Limb (tissue), 2 donors: ENCODE results near the gene PGBD5.
A peak's percentile ranks its signal among the peaks of the same experiment; 100 is the strongest.

Source experiments
- DNase-seq, 2 donors: peaks; one replicate each; pipeline ENCODE4 v3.0.0-alpha.2; 2016; ENCODE audit errors: extremely low spot score in 2 of 2

Gene PGBD5

GRCh38 chr1:230377324-230377723, 48.8 kb downstream of the PGBD5 start:
- no peak for DNase-seq

GRCh38 chr1:230376296-230376695, 49.8 kb downstream of the PGBD5 start:
- DNase-seq: no peak

DNA sequence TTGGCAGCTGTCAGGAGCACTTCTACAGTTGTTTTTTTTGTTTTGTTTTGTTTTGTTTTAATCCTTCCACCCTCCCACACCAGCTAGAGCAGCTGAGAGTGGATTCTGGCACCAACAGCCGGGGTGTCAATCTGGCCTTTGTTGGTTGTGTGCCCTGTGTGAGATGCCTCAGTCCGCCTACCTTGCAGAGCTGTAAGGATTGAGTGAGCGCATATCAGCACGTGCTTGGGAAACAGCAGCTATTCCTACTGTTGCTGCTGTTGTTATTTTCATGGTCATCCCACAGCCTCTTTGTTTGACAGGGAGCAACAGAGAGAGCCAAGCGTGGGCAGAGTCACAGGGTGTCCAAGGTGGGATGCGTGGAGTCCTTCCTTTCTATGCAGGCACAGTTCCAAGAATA, 50.4 kb downstream of the PGBD5 start:
- peak in 1 of 2 donors; percentile 32 for DNase-seq

GRCh38 chr1:230375147-230375546, 51.0 kb downstream of the PGBD5 start:
- no peak for DNase-seq

DNA sequence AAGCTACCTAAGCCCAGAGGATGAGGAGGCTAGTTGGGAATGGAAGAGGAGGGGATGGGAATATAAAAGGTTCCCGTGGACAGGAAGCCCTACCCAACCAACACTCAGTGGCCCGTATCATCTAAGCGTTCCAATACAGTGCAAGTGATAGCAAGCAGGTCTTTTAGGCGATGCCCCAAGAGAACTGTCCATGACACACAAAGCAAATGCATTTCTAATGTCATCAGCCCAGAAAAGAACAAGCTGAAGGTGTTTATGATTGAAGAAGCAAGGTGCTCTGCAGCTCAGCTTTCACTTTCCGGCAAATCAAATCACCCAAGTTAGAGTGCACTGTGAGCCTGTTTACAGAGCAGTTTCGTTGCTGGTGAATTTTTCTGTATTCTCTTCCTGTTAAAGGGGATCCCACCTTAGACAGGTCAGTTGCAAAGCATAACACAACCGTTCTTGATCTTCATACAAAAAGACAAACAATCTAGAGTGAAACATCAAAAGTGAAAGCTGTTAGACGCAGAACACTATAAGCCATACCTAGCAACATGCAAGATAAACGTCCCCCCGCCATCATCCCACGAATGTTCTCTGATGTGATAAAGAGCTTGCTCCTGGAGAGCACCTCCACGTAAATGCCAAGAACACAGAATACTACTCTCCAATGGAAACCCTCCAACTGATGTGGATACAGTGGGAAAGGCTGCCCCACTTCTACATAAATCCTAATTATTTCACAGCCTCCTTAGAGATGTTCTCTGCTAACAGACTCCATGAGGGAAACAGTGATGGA, 54.0 kb downstream of the PGBD5 start:
- DNase-seq: no peak

DNA sequence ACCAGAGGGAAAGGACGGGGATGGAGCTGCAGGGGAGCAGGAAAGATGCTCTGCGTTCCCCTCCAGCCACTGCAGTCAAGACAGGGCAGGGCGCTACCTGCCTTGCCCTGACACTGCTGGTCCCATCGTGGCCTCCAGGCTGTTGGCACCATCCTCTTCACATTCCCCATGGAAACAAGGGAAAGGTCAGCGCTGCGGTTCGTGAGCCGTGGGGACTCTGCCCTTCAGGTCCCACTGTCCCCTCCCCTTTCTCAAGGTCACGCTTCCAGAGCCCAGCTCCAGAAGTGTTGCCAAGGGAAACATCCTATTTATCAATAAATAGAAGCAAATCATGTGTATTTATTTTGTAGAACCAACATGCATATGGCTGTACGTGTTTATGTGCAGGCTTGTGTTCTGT, 56.0 kb downstream of the PGBD5 start:
- no peak for DNase-seq

DNA sequence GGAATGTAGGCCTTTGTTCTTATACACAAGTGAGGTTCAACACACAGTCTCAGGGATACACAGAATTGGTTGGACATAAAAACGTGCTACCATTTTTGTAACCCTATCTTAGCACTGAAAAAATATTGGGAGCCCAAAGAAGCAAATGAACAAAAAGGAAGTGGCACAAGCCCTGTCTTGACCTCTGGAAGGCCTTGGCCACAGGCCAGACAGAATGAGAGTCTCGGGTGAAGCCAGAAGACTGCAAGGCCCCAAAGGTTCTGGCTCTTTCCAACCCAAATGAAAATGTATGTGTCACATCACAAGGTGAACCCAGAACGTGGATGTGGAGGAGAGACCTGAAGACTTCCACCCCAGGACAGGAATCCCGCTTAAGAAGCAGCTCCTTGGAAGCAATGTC, 57.3 kb downstream of the PGBD5 start:
- DNase-seq: no peak

DNA sequence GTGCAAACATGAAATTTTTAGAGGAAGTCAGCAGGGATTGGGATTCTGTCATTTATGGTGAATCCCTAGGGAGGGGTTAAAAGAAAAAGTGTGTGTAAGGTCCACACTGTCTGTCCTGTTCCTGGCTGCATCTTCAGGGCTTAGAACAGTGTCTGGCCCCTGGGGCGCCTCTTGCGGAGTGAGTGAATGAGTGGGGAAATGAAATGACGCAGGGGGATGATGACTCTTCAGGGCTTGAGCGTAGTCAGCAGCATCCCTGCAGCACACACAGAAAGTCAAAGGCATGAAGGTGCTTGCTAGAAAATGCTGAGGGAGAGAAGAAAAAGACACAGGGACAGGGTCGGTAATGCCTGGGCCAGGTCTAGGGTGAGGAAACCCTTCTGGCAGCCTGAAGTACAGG, 57.8 kb downstream of the PGBD5 start:
- no peak for DNase-seq

DNA sequence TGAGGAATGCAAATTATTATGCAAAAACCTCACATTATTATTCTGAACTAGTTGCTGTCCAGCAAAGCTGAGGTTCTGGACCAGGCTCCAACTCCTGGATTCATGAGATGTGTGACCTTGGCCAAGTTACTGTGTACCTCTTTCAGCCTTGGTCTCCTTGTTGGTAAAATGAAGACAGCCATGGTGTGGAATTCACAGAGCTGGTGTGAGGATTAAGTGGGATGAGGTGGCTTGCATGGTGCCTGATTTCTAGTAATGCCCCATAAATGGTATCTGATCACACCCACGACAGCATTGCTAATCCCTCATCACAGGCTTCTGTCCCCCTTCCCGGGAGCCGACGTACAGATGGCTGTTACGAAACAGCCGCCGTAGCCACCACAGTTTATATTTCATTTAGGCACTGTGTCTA, 59.6 kb downstream of the PGBD5 start:
- no peak for DNase-seq

DNA sequence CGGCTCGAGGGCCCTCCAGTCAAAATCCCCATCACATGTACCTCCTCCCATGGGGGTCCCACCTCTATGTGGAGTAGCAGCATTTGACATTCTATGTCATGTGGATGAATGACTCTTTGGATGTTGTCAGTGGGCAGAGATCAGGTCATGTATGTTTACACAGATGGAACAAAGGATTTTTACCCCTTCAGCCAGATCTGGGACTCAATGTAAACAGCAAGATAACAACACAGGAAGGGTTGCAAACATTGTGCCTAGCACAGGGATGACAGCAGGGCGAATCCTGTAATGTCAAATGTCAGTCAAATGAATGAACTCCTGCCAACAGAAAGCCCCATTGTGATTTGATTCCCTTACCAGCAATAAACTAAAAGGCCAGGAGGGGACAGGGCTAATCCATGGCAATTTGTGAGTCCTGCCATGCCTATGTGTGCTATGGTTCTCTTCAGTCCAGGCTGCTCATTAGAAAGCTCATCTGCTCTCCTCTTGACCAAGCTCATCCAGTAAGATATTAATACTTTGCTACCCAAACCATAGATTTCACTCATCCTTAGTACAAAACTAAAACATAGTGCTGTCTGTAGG, 60.3 kb downstream of the PGBD5 start:
- no peak for DNase-seq

- DNase-seq: no peak
Measured at GRCh38 chr1:230362949-230363348, 63.2 kb downstream of the PGBD5 start.

DNA sequence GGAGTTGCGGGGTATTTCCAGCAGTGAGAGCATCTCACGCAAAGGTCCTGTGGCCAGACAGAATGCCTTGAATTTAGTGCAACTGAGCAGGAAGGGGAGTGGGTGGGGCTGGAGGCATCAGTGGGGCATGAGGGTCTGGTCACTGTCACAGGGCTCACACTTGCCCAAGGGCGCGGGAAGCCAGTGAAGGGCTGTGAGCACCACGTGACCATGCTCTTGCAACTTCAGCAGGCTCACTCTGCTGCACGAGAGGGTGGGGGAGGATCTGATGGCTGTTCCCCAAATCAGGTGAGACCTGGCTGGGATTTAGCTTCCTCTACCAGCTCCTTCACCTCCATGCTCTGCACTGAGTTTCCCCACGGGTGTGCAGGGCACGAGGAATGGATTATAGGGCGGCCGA, 64.2 kb downstream of the PGBD5 start:
- no peak for DNase-seq

GRCh38 chr1:230359992-230360668, 66.0 kb downstream of the PGBD5 start:
- DNase-seq: no peak

GRCh38 chr1:230356869-230357794, 69.0 kb downstream of the PGBD5 start:
- DNase-seq: no peak

GRCh38 chr1:230356190-230356589, 69.9 kb downstream of the PGBD5 start:
- no peak for DNase-seq

DNA sequence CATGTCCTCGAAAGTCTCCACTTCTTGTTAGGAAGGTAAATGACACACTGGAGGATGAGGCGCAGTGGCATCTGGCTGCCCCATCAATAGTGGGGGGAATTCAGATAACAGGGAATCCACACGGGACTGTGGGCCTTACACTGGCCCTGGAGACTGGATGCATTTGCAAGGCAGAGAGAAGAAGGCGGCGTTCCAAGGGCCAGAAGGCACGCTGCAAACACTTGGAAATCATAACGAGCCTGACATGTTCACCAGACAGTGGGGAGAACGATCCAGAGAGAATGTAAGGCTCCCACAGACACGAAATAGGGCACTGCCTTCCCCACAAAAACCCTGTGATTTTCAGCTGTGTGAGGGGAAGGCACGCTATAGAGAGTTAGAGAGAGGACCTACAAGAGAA, 70.5 kb downstream of the PGBD5 start:
- DNase-seq: no peak

DNA sequence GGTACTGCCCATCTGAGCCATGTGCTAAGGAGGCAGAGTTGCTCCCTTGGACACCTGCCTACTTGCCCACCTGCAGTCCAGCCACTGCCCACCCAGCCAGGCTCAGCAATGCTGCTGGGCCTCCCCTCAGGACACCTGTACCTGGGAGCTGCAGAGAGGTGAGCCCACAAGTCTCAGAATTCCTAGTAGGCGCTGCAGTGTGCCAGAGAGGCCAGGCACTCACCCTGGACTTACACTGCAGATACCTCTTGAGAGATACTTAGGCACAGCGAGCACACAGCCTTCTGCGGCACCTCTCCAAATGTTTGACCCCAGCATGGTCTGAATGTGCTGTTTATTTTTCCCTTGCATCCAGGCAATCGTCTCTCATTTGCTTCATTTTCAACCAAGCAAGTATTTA, 71.0 kb downstream of the PGBD5 start:
- DNase-seq: no peak

DNA sequence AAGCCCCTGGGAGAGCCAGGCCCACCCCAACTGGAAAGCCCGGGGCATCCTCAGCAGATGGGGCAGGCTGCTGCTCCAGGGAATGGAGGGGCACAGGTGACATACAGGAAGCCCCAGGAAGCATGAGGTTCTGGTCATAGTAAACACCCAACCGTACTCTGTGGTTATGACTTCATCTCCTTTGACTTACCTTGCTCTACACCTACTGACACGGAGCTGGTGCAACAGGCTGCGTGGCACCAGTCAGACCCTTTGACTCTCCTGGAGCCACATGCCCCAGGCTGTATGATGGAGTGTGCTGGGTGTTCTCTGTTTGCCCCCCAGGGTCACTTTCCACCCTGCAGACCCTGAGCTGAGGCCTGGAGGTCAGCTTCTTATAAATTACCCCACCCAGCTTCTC, 72.1 kb downstream of the PGBD5 start:
- DNase-seq: no peak

DNA sequence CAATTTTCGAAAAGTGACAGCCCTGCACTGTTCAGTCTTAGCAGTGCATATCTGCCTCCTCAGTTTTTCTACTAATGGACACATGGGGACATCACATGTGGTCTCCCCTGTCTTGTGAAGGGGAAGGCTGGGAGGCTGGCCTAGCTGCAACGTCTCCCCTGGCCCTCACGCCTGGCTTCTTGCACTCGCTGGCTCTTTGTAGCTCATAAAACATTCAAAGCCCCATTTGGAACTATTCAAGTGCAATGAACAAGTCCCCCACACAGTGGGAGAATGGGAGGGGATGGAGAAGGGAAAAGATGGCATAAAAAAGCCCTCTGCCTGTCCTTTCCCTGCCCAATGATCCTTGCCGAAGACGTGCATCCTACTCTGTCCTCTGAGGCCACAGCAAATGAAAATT, 73.6 kb downstream of the PGBD5 start:
- no peak for DNase-seq

- DNase-seq: no peak
Measured at GRCh38 chr1:230351983-230352382, 74.1 kb downstream of the PGBD5 start.

DNA sequence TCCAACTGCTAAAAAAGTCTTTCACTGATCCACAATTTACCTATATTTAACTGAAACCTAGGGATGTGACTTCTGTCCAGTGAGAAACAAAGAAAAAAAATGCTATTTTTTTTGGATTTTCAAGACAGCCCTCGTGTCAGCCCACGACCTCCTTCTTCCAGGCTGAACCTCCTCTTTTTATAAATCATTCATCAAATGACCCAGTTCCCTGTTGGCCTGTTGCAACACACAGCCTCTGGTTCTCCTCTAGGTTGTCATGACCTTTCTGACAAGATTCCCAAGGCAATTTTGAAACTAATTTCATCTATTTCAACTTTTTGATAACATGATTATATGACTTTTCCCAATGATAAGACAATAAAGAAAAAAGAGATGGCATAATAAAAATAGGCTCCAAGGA, 74.6 kb downstream of the PGBD5 start:
- no peak for DNase-seq
